AG09319 (cell line): ENCODE measurements around the gene SIM2.

Source experiments
- DNase-seq: peaks from one replicate; pipeline ENCODE4 v3.0.0-alpha.2; 2010; ENCODE audit warnings: low read depth; ENCODE audit errors: extremely low read depth
- TF ChIP-seq, protein P1 (sequence below): IDR thresholded peaks from 2 replicates; pipeline ENCODE4 v1.5.1; 2011; ENCODE audit warnings: low read depth, mild to moderate bottlenecking, inconsistent platforms, low read length, moderate library complexity

SIM2 gene

DNA sequence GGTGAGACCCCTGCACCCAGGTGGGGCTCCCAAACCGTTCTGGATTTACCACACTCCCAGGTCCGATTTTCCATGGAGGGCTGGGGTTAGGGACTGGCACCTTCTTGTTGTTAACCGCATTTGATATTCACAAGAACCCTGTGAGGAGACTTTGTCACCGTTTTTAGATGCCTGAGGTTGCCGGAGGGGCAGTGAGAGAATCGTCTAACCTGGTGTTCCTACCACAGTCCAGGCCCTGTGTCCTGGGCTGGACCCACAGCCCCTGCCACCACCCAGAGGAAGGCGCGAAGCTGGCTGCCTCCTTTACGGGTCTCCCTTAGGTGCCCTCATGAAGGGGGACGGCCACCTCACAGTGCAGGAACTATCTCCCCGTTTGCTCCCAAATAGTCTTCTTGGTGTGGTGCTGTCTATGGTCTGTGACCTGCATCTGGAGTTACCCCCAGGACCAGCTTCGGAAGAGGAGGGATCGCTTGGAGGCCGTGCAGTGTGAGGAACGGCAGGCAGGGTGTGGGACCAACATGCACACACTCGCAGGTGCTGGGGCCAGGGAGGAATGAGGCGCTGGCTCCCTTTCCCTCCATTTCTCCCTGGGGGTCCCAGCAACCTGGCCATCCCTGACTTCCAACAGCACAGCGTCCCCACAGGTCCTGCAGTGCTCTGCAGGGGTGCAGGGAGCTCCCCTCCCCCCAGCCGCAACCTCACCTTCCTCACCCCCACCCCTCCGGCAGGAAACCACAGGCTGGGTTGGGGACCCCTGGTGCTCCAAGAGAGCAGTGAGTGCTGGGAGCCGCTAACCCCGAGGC lies 7.0 kb downstream of the SIM2 start:
- TF ChIP-seq, protein P1, sequence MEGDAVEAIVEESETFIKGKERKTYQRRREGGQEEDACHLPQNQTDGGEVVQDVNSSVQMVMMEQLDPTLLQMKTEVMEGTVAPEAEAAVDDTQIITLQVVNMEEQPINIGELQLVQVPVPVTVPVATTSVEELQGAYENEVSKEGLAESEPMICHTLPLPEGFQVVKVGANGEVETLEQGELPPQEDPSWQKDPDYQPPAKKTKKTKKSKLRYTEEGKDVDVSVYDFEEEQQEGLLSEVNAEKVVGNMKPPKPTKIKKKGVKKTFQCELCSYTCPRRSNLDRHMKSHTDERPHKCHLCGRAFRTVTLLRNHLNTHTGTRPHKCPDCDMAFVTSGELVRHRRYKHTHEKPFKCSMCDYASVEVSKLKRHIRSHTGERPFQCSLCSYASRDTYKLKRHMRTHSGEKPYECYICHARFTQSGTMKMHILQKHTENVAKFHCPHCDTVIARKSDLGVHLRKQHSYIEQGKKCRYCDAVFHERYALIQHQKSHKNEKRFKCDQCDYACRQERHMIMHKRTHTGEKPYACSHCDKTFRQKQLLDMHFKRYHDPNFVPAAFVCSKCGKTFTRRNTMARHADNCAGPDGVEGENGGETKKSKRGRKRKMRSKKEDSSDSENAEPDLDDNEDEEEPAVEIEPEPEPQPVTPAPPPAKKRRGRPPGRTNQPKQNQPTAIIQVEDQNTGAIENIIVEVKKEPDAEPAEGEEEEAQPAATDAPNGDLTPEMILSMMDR, result peak; percentile 4; the same call in 1 of the 2 replicates
- DNase-seq, result no peak

DNA sequence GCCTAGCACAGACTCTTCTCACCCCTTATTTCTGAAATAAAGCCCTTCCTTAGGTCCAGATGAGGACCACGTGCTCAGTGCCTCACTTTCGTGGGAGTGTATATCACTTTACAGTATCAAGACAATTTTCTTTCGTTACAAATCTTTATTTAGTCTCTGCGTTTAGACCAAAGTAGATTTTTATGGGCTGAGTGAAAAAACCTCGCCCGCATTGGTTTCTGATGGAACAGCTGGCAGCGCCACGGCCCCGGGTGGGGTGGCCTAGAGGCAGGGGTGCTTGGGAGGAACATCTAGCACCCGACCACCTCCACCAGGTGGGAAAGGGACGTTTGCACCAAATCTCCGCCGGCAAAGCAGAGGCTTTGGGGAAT lies 7.6 kb downstream of the SIM2 start:
- TF ChIP-seq, protein P1, result no peak
- no peak for DNase-seq

DNA sequence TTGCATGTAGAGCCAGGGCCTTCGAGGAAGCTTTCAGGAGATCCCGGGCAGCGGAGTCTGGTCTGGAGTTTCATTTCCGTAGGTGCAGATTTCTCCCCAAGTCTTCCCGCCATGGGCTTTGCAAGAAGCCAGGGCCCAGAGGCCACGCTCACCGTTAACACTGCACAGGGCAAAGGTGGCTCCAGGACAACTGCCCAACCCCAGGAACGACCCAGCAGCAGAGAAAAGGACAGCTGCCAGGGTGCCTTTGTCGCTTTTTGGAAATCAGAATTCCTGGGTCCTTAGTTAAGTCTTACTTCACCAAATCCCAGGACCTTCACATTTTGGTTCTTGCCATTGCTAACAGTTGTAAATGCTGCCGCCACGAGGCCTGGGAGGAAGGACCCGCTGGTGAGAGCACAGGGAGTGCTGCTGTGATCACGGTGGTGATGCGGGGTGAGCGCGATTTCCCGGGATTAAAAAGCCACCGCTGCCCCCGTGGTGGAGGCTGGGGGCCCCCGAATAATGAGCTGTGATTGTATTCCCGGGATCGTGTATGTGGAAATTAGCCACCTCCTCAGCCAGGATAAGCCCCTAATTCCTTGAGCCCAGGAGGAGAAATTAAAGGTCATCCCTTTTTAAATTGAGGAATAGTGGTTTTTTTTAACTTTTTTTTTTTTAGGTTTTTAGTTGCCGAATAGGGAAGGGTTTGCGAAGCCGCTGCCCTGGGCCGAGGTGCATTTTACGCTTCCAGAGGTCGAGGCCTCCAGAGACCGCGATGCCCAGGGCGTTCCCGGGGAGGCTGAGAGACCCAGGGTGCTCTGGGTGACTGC lies 8.2 kb downstream of the SIM2 start:
- TF ChIP-seq, protein P1, result no peak
- no peak for DNase-seq

DNA sequence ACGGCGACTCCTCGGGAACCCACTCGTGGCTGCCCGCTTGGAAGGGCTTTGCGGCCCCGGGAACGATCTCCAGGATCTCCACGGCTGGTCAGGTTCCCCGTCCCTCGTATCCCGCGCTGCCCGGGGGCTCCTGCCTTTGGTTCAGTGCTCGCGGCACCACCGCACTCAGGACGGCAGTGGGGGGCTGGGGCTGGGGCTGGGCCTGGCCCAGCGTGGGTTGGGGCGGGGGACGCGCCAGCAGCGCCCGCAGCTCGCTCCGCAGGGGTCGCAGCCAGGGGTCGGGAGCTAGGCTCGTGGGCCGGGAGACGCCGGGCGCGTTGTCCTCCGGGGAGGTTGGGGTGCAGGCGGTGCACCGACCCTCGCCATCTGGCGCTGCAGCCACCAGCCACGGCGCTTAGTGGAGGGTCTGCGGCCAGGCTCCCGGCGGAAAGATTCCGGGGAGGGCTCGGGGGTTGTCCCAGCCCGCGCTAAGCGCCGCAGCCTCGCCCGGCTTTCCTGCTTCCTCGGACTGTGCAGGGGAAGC lies 8.9 kb downstream of the SIM2 start:
- TF ChIP-seq, protein P1, result no peak
- no peak for DNase-seq

DNA sequence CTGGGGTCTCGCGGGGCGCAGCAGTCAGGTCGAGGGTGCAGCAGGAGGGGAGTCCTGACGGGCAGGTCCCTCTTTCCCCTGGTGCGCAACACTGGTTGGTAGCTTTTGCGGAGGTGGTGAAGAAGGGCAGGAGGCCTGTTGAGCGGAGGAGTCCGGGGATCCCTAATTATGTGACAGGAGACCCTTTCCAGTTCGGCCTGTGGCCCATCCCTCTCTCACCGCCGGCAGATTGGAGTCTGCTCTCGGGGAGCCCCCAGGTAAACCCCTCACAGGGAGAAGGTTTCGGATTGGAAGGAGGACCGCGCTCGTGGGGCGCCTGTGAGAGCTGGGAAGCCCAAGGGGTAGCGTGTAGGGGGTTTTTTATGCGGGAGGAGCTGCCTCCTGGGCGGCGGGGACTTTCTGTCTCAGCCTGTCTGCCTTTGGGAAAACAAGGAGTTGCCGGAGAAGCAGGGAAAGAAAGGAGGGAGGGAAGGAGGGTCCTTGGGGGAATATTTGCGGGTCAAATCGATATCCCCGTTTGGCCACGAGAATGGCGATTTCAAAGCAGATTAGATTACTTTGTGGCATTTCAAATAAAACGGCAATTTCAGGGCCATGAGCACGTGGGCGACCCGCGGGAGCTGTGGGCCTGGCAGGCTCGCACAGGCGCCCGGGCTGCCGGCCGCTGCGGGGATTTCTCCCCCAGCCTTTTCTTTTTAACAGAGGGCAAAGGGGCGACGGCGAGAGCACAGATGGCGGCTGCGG lies 9.5 kb downstream of the SIM2 start:
- TF ChIP-seq, protein P1, result no peak
- no peak for DNase-seq

DNA sequence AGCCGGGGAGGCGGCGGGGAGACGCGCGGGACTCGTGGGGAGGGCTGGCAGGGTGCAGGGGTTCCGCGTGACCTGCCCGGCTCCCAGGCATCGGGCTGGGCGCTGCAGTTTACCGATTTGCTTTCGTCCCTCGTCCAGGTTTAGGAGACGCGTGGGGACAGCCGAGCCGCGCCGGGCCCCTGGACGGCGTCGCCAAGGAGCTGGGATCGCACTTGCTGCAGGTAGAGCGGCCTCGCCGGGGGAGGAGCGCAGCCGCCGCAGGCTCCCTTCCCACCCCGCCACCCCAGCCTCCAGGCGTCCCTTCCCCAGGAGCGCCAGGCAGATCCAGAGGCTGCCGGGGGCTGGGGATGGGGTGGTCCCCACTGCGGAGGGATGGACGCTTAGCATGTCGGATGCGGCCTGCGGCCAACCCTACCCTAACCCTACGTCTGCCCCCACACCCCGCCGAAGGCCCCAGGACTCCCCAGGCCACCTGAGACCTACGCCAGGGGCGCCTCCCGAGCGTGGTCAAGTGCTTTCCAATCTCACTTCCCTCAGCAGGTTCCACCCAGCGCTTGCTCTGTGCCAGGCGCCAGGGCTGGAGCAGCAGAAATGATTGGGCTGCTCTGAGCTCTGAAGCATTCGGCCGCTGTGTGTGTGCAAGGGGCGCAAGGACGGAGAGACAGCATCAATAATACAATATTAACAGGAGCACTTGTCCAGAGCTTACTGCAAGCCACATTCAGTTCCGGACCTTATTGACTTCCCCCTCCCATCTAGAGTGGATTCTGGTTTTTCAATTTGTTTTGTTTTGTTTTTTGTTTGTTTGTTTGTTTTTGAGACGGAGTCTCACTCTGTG lies 10.3 kb downstream of the SIM2 start:
- DNase-seq, result no peak
- TF ChIP-seq, protein P1, result no peak
